ENCODE data around the gene SPTLC2.
"Not testable (repeated sequence)": the region's sequence is repeated elsewhere in the genome, so short reads cannot be mapped to it uniquely, and the experiment has no call there.

Gene SPTLC2

DNA sequence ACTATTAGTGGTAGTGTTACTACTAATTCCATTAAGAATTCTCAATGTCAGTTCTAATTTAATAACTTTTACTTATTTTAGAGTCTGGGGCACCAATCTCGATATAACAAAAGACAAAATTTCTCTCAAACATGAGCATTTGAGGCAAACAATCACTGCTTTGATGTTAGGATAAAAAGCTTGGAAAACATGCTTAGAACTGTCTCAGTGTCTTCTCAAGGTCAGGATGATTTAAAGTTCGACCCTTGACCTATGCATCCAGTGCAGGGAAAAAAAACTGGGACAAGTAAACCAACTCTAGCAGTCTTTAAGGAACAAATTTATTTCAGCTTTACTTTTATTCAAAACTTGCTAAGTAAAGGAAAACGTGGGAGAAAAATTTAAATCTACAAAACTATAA is 31.1 kb downstream of the SPTLC2 start:
- no peak for DNase-seq

DNA sequence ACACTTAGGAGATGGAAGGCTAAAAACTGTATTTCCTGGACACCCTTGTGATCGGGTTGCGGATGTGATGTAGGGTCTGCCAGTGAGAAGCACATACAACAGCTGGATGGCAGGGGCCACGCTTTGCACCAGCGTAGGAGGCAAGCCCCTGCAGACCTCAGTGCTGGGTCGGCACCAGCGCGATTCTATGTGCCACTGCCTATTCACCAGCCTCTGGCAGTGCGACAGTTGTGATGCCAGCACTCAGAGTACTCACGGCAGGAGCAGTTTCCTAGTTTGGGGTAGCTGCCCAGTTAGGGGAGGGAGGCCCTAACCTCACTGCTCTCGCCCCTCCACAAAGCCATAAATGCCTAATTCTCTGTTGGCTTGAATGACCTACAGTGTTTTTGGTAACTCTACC is 31.6 kb downstream of the SPTLC2 start:
- DNase-seq = no peak

GRCh38 chr14:77583657-77584056 is 32.8 kb downstream of the SPTLC2 start:
- no peak for DNase-seq

GRCh38 chr14:77582511-77582910 is 33.9 kb downstream of the SPTLC2 start:
- no peak for DNase-seq

DNA sequence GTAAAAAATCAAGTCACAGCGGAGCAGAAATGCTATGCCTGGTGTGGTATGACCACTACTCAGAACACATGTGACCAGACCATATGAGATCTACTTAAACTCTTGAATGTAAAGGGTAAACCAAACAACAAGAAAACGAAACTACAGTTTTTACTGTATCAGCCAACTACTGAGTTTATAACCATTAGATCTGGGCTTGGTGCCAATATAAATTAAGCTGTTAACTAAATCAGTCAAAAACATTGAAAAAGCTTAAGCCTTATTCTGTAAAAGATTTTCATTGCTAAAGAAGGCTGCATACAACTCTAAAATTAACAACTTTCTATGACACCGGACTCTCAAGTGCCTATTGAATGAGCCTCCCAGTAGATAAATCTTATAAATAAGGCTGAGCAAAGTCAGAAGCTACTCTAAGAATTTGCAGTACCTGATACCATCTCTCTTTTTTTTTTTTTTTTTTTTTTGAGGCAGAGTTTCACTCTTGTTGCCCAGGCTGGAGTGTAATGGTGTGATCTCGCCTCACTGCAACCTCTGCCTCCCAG is 35.4 kb downstream of the SPTLC2 start:
- no peak for DNase-seq

DNA sequence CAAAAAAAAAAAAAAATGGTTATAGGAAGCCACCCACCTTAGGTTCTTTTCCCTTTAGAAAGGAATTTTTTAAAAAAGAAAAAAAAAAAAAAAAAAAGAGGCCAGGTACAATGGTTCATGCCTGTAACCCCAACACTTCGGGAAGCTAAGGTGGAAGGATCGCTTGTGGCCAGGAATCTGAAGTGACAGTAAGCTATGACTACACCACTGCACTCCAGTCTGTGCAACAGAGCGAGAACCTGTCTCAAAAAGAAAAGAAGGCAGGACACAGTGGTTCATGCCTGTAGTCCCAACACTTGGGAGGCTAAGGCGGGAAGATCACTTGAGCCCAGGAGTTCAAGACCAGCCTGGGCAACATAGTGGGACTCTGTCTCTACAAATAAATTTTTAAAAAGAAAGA is 36.0 kb downstream of the SPTLC2 start:
- no peak for DNase-seq

DNA sequence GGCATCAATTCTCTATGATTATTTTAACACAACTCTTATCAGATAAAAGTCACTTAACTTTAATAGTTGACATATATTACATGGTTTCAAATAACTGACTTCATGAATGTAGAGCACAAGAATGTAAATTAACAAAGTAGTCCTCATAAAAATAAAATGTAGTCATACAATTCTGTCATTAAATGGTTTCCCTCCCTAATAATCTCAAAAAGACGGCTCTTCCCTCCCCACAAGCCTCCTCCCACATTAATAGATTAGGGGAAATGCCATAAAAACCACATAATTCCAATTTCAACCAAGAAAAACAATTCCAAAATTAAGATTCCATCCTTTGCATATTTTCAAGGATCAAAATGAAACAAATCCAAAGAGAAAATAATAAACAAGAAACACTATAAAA is 36.7 kb downstream of the SPTLC2 start:
- DNase-seq = no peak

DNA sequence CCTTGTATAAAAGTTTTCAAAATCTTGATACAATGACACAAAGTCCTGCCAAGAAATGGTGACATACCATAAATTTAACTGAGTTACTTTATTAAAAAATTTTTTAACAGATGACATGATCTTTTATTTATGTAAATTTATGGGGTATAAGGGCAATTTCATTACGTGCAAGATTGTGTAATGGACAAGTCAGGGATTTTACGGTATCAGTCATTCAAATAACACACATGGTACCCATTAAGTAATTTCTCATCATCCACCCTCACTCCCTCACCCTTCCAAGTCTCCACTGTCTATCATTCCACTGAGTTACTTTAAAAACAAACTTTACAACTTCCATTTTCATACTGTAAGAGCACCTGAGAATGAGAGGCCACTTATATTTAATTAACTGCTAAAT is 37.4 kb downstream of the SPTLC2 start:
- no peak for DNase-seq

DNA sequence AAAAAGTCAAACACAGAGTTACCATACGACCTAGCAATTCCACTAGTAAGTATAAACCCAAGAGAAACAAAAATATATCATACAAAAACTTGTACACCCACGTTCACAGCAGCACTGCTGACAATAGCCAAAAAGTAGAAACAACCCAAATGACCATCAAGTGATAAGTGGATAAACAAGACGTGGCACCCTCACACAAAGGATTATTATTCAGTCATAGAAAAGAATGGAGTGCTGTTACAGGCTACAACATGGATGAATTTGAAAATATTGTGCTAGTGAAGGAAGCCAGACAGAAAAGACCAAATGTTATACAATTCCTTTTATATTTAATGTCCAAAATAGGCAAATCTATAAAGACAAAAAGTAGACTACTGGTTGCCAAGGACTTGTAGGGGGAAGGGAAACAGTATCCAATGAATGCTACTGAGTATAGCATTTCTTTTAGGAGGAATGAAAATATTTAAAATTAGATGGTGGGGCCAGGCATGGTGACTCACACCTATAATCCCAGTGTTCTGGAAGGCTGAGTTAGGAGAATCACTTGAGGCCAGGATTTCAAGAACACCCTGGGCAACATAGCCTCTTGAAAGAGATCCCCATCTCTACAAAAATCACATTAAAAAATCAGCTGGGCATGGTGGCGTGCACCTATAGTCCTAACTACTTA is 41.9 kb downstream of the SPTLC2 start:
- no peak for DNase-seq

DNA sequence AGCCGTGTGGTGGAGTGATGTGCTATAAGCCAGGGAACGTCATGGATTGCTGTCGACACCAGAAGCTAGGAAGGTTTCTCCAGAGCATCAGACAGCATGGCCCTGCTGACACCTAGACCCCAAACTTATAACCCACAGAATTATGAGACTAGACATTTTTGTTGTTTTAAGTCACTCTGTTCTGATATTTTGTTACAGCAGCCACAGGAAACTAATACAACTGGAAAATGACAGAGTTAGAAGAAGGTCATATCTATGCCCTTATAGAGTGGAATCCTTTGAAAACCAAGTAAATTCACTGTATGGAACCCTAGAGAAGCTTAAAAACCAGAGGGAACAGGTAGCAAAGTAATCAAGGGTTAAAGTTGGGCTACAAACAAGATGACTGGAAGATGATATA is 42.5 kb downstream of the SPTLC2 start:
- no peak for DNase-seq

GRCh38 chr14:77570706-77571268 is 45.6 kb downstream of the SPTLC2 start:
- no peak for DNase-seq

DNA sequence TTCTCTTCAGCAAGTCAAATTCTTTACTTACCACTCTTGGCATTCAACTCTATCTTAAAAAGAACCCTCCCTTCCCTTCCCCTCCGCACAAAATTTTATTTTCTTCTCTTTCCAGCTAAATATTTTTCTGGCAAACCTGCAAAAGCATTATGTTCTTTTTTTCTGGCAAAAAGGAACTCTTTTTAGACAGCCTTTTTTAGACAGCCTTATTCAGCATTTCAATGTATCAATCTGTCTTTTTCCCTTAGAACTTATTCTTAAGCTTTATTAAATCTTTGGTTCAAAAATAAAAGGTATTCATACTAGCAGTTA is 50.5 kb downstream of the SPTLC2 start:
- DNase-seq = no peak

- DNase-seq = no peak
Observed at GRCh38 chr14:77565289-77565993, 51.0 kb downstream of the SPTLC2 start.

DNA sequence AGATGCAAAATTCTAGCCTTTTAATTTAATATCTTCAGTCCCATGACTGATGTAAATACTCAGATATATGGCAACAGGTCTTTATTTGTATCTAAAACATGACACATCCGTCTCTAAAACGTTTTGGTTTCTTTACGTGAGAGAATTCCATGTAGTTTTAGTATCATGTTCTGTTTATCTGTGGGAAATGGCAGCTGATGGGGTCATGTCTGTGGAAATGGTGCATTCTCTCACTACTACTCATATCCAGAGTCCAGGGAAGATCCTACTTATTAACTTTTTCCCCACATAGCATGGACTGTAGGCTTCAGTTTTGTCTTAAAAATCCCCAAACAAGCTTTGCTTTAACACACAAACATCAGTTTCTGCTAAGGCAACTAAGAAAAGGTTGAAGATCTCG is 53.8 kb downstream of the SPTLC2 start:
- DNase-seq = no peak

- DNase-seq = no peak
Observed at GRCh38 chr14:77561881-77562280, 54.6 kb downstream of the SPTLC2 start.

DNA sequence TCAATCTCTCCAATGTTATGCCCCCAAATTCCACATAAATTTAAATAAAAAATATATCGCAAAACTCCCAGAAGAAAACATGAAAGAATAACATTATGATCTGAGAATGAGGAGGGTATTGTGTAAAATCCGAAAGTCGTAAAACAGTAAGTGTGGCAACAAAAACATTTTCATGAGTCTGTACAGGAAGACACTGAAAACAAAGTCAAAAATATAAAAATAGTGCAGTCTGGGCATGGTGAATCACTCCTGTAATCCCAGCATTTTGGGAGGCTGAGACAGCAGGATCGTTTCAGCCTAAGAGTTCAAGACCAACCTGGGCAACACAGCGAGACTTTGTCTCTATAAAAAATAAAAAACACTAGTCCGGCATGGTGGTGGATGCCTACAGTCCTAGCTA is 57.1 kb downstream of the SPTLC2 start:
- no peak for DNase-seq

- no peak for DNase-seq
Observed at GRCh38 chr14:77557391-77557790, 59.0 kb downstream of the SPTLC2 start.

DNA sequence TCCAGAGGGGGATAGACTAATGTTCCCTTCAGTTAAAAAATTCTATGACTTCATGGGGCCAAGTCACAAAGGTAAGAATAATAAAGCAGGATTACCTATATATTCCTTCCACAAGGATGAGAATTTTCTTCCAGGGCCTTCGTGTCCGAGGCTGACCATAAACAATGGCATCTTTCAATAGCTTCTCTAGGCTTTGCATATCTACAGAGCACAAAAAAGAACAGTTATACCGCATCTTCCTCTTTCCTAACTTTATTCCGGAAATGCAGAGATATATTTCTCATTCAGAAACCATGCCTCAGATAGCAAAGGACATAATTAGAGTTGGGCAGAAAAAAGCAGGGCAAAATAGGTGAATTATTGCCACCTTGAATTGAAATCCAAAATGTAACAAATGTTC is 59.5 kb downstream of the SPTLC2 start:
- DNase-seq = no peak

- DNase-seq = no peak
Observed at GRCh38 chr14:77554816-77555599, 61.4 kb downstream of the SPTLC2 start.

DNA sequence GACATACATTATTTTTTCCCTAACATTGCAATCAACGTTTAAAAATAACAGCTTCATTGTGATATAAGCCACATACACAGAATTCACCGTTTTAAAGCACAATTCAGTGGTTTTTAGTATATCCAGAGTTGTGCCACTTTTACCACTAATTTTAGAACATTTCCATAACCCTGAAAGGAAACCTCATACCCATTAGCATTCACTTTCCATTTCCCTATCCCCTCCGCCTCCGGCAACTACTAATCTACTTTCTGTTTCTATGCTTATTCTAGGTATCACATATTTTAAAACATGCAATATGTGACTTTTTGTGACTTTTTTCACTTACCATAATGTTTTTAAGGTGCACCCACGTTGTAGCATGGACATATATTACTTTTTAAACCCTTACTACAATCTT is 62.2 kb downstream of the SPTLC2 start:
- DNase-seq = peak; percentile 2 to 7

GRCh38 chr14:77549451-77549850 is 67.0 kb downstream of the SPTLC2 start:
- no peak for DNase-seq

DNA sequence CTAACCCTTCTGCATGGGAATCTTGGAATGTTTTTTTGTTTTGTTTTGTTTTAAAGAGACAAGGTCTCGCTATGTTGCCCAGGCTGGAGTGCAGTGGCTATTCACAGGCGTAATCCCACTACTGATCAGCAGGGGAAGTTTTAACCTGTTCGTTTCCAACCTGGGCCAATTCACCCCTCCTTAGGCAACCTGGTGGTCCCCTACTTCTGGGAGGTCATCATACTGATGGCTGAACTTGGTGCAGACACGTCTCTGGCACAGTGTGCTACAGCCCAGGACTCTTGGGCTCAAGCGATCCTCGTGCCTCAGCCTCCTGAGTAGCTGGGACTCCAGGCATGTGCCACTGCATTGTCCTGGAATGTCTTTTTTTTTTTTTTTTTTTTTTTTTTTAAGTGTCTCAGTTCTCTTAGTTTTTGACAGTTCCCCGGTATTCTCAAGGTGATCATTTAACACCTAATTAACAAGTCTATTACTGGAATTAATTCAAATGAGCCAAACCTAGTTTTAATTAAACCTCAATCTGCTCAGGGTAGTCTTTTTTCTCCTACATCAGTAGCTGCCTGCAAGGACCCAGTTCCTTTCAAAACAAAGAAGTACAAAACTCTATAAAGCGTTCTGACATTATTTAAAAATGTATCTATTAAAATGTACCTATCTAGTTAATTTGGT is 68.8 kb downstream of the SPTLC2 start:
- DNase-seq = no peak

- not testable (repeated sequence) for DNase-seq
Observed at GRCh38 chr14:77545171-77545570, 71.3 kb downstream of the SPTLC2 start.

Measured in activated CD4-positive, alpha-beta T cell treated with anti-CD3 and anti-CD28 coated beads, Interleukin-2, amount 50 U/mL, for 48 hours (primary cell).